Activated CD4-positive, CD25-positive, alpha-beta regulatory T cell treated with anti-CD3 and anti-CD28 coated beads, Interleukin-2, amount 50 U/mL, for 24 hours (primary cell): ENCODE data around the gene CNKSR1.

Source experiments
- ATAC-seq, 2 donors: fragments of 150-1000 bp; cut with Tn5 transposase; one replicate each; pipeline ENCODE4 v1.10.0; 2021; ENCODE audit warnings: mild to moderate bottlenecking in 1 of 2, moderate library complexity in 1 of 2

CNKSR1 gene

GRCh38 chr1:26160527-26161414 lies 16.5 kb upstream of the CNKSR1 start:
- no peak for ATAC-seq

DNA sequence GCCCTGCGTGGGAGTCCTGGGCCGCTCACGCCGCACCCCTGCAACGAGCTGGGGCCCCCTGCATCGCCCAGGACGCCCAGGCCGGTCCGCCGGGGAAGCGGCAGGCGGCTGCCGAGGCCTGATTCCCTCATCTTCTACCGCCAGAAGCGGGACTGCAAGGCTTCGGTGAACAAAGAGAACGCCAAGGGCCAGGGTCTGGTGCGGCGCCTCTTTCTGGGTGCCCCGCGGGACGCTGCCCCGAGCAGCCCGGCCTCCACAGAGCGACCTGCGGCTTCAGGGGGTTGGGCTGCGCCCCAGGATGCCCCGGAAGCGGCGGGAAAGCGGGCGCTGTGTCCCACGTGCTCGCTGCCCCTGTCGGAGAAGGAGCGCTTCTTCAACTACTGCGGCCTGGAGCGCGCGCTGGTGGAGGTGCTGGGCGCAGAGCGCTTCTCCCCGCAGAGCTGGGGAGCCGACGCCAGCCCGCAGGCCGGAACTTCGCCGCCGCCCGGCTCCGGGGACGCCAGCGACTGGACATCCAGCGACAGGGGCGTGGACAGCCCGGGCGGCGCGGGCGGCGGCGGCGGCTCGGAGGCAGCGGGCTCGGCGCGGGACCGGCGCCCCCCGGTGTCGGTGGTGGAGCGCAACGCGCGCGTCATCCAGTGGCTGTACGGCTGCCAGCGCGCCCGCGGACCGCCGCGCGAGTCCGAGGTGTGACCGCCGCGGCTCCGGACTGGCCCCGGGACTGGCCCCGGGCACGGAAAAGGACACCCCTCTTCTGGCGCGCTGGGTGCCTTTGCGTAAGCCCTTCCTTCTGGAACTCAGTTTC lies 15.7 kb upstream of the CNKSR1 start:
- ATAC-seq, result peak; percentile 52 to 57

DNA sequence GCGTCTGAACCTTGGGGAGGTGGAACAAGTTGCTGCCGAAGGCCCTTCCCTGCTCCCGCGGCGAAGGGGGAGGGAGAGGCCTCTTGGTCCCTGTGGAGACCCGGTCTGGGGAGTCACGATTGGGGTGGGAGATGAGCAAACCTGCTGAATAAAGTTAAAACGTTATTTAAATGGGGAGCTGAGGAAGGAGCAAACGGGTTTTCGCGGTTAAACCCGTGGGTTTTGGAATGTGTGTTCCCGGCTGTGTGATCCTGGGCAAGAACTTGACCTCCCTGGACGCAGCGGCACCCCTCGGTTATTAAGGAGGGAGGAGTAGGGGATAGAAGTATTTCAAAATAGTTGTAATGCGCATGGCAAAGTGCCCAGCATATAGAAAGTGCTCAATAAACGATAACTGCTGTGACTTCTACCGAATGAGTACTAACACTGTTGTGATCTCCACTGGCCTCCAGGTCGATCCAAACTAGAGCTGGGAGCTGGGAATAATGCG lies 15.0 kb upstream of the CNKSR1 start:
- ATAC-seq, result no peak

GRCh38 chr1:26163684-26164035 lies 13.6 kb upstream of the CNKSR1 start:
- no peak for ATAC-seq

- peak; percentile 66 to 69 for ATAC-seq
Measured at GRCh38 chr1:26164036-26164860, 13.0 kb upstream of the CNKSR1 start.

DNA sequence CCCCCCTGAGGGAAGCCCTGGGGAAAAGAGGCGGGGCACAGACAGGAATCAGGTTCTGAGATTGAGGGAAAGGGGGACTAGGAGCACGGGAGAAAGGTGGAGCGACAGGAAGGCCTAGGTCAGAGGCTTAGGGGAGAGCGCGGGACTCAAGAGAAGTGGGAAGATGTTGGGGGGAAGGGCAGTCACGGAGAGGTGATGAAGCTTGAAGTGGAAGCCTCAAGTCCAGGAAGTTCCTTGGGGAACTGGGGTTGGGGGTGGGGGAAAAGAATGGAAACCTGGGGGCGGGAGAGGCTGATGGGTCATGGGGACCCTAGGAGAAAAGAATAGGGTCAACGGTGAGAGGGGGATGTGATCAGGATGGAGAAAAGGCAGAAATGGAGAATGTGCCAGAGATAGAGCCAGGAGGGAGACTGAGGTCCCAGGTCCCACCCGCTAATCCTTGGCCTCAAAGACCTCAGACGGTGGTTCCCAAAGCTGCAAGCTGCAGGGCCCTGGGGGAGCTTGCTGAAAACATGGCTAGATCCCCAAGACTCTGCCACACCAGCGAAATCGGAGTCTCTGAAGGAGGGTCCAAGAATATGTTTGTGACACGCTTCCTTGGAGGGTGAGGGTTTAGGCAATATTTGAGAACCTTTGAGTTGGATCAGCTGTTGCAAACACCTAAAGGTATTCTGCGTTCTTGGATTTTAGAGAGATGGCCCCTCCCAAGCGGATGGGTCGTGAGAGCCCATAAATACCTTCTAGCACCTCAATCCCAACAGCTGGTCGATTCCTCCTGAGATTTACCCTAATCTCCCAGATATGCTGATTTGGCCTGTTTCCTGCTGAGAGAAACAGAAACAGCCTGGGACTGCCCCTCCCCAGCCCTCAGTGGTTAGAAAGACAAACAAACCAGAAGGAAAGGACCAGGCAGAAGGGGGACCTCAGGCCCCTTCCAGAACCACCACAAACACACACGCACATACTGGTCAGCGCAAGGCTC lies 12.1 kb upstream of the CNKSR1 start:
- no peak for ATAC-seq

- no peak for ATAC-seq
Measured at GRCh38 chr1:26166719-26167281, 10.5 kb upstream of the CNKSR1 start.

- no peak for ATAC-seq
Measured at GRCh38 chr1:26168410-26169197, 8.7 kb upstream of the CNKSR1 start, which contains the start of gene C1orf232. C1orf232 (minus strand) TSS chr1:26168963; CDS start chr1:26168499, 464 bp downstream.

DNA sequence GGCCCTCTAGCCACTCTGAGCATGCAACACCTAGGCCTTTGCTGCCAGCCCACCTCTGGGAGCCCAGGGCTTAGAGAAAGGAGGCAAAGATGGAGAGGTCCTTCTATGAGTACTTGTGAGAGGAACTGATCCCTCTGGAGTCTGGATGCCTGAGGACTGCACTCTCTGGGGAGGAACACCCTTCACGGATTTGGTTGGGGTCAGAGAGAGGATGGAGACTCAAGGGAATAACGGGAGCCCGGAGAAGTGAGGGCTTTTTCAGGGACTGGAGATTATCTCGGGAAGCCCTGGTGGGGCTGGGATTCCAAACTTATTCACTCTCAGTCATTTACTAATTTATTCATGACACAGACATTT lies 8.1 kb upstream of the CNKSR1 start:
- no peak for ATAC-seq

GRCh38 chr1:26169669-26170471 lies 7.4 kb upstream of the CNKSR1 start, which contains the start of gene ZNF593:
ZNF593 (plus strand) TSS chr1:26169908; CDS start chr1:26169984, 76 bp downstream.
- ATAC-seq, result peak; percentile 92 to 95

DNA sequence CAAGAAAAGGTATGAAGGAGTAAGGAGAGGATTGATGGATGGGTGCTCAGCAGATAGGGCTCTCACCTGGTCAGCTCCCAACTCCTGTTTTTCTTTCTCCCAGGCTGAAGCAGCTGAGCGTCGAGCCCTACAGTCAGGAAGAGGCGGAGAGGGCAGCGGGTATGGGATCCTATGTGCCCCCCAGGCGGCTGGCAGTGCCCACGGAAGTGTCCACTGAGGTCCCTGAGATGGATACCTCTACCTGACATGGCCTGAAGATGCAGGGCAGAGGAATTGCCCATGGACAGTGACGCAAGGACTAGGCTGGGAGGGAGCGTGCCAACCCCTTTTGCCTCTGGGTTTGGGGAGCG lies 6.8 kb upstream of the CNKSR1 start:
- no peak for ATAC-seq

GRCh38 chr1:26171084-26172072 lies 5.9 kb upstream of the CNKSR1 start, which contains the start of gene ZNF593OS:
ZNF593OS (minus strand) TSS chr1:26171832; CDS start chr1:26171661, 171 bp downstream.
- ATAC-seq, result no peak

DNA sequence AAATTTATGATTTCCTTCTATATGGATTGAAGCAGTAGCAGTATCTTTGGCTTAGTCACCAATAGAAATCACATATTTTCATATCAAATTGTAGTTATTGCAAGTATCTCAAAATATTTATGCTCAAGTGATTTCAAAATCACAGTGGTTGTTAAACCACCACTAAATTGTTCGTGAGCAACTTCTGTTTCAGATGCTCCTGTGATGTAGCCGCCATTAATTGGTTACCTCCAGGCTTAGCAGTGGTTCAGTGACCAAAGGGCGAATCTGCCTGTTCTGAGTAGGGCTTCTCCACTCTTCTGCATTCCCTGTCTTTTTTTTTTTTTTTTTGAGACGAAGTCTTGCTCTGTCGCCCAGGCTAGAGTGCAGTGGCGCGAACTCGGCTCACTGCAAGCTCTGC lies 1.9 kb upstream of the CNKSR1 start:
- no peak for ATAC-seq

DNA sequence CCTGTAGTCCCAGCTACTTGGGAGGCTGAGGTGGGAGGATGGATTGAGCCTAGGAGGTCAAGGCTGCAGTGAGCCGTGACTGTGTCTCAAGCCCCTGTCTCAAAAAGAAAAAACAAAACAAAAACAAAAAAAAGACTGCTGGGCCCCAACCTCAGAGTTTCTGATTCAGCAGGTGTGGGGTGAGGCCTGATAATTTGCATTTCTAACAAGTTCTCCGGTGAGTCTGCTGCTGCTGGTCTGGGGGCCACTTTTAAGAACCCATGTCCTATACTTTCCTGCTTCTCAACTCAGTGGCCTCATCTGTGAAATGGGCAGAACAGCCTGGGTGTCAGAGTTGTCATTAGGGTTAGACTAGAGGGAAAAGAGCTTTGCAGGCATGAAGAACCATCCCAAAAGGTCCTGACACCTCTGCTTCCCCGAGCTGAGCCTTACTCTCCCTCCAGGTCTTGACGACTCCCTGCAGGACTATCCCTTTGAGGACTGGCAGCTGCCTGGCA lies 2.8 kb downstream of the CNKSR1 start:
- ATAC-seq, result no peak

DNA sequence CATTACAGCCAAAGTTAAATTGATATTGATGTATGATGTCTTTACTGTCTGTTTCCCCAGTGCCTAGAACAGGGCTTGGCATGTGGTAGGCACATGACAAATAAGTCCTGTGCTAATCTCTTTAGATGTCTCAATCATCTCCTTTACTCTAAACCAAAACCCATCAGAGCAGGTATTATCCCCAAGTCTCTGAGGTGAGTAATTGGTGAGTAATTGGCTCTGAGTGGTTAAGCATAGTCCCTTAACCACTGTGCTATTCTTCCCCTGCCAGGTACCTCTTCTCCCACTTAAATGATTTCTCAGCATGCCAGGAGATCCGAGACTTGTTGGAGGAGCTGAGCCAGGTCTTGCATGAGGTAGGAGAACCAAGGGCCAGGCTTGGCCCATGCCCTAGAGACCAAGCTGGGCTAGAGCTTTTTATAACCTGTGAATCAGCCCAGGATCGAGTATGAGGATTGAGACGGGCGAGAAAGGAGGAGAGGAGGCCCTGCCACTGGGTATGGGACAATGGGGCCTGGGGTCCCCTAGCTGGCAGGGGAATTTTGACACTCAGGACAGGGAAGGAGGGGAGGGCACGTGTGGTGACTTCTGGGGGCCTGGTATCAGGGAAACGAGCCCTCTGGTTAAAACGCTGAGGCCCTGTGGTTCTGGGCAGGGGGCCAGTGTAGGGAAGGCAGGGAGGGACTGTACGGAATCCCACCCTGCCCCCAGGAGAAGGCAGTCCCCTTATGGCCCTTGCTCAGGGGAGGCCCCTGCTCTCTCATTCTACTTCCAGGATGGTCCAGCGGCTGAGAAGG lies 4.5 kb downstream of the CNKSR1 start:
- ATAC-seq, result peak; percentile 92 to 93

GRCh38 chr1:26182383-26182696 lies 5.0 kb downstream of the CNKSR1 start:
- no peak for ATAC-seq

GRCh38 chr1:26184086-26184485 lies 6.8 kb downstream of the CNKSR1 start:
- ATAC-seq, result no peak
